ENCODE results near the gene RABGAP1L.

- TF ChIP-seq POLR2A (IDR thresholded peaks at IDR 0.05; ENCODE audit: low read length) (no peak), GATA1 (IDR thresholded peaks at IDR 0.05; ENCODE audit: low read depth, low read length) (no peak)
Measured at GRCh38 chr1:175036476-175036875, 877.2 kb downstream of the RABGAP1L start.

All from erythroblast (primary cell).